Lower lobe of right lung (tissue), 2 donors: Measurements from ENCODE around the gene RITA1. TPM values are rescaled to one million over a fixed set of nuclear protein-coding genes. Genes with fewer than 3 reads are reported as not detected.

Source experiments
- ATAC-seq, 2 donors: fragments of 200-7000 bp; cut with Tn5 transposase; one replicate each; pipeline ENCODE4 v1.9.1; 2020 to 2022; ENCODE audit warnings: mild to moderate bottlenecking in 2 of 2, moderate library complexity in 2 of 2
- DNase-seq: peaks from one replicate; pipeline ENCODE4 v3.0.0-alpha.2; 2020
- H3K27ac ChIP-seq: fragments of 200-600 bp; one replicate; pipeline ENCODE4 v1.8.0; 2022
- H3K27me3 ChIP-seq: fragments of 200-600 bp; one replicate; pipeline ENCODE4 v1.8.0; 2022; ENCODE audit warnings: low read depth
- H3K36me3 ChIP-seq: fragments of 200-600 bp; one replicate; pipeline ENCODE4 v1.8.0; 2022; ENCODE audit warnings: mild to moderate bottlenecking
- H3K4me1 ChIP-seq: fragments of 200-600 bp; one replicate; pipeline ENCODE4 v1.8.0; 2022
- H3K4me3 ChIP-seq: fragments of 200-600 bp; one replicate; pipeline ENCODE4 v1.8.0; 2022; ENCODE audit warnings: mild to moderate bottlenecking
- H3K9me3 ChIP-seq: fragments of 200-600 bp; one replicate; pipeline ENCODE4 v1.8.0; 2022
- intact Hi-C: fragments of 100-400 bp; cut with DNase I; formaldehyde crosslinking; loops from one replicate; pipeline ENCODE4 v1.11.0; 2022
- total RNA-seq: library from RNA; stranded (reverse); fragmentation: NEBNext Ultra II Directional; extraction: Animal tissue kit (Norgen Biotek cat#: 25700); gene quantifications from one replicate; pipeline ENCODE4 v1.2.1, GENCODE V29; 2021
- TF ChIP-seq, protein P1 (sequence below): fragments of 200-600 bp; IDR thresholded peaks from one replicate; pipeline ENCODE4 v1.8.0; 2022; ENCODE audit warnings: antibody characterized with exemption, mild to moderate bottlenecking
- donor health status: DM: no; HTN: yes; CAD: no; lungs with severe emphysema.

Gene RITA1
- total RNA-seq, 1 donor from 2014 or later: 14.2 TPM

DNA sequence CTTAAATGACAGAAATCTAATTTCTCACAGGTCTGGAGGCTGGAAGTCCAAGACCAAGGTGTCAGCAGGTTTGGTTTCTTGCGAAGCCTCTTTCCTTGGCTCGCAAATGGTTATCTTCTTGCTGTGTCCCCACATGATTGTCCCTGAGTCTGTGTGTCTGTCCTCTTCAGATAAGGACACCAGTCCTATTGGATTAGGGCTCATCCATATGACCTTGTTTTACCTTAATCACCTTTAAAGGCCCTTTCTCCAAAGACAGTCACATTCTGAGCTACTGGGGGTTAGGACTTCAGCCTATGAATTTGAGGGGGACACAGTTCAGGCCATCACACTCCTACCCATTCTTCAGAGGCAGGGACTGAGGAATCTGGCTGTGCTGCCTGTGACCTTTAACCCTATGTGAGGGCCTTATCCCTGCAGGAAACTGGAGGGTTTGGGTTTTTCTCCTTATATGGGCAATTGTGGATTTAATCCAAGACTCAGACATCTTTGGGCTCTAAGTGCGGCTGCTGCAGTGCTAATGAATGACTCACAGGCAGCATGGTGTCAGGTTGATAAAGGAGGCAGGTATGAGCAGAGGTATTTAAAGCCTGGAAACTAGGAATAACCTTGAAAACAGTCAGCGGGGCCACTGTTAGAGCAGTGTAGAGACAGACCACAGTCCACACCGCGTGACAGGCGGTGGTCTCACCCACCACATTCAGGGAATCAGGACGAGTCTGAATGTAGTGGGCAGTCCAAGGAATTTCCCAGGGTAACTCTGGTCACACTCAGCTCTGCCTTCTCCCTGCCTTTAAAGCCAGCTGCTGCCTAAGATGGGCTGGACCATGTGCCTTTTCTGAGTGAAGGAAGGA is 45.9 kb downstream of the RITA1 start:
- Histone ChIP-seq H3K36me3 (peaks cover 79% of the 10 kb centered on the region), H3K27me3 (no peaks in the 10 kb centered on the region), H3K4me1 (peaks cover 68% of the 10 kb centered on the region), H3K27ac (no peak overlapping the region), H3K4me3 (no peak overlapping the region), H3K9me3 (no peaks in the 10 kb centered on the region)
- intact Hi-C loops: no loop called here
- TF ChIP-seq, protein P1, sequence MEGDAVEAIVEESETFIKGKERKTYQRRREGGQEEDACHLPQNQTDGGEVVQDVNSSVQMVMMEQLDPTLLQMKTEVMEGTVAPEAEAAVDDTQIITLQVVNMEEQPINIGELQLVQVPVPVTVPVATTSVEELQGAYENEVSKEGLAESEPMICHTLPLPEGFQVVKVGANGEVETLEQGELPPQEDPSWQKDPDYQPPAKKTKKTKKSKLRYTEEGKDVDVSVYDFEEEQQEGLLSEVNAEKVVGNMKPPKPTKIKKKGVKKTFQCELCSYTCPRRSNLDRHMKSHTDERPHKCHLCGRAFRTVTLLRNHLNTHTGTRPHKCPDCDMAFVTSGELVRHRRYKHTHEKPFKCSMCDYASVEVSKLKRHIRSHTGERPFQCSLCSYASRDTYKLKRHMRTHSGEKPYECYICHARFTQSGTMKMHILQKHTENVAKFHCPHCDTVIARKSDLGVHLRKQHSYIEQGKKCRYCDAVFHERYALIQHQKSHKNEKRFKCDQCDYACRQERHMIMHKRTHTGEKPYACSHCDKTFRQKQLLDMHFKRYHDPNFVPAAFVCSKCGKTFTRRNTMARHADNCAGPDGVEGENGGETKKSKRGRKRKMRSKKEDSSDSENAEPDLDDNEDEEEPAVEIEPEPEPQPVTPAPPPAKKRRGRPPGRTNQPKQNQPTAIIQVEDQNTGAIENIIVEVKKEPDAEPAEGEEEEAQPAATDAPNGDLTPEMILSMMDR: no peak
- DNase-seq (no peak), ATAC-seq (no peak)

- Histone ChIP-seq H3K4me3 (no peak overlapping the region), H3K27me3 (no peaks in the 10 kb centered on the region), H3K36me3 (peaks cover 79% of the 10 kb centered on the region), H3K4me1 (peaks cover 69% of the 10 kb centered on the region), H3K9me3 (no peaks in the 10 kb centered on the region), H3K27ac (peak overlapping the region; percentile 53)
- intact Hi-C loops: no loop called here
- TF ChIP-seq, protein P1: no peak
- no peak for ATAC-seq
- no peak for DNase-seq
Measured at GRCh38 chr12:113232089-113232839, 46.7 kb downstream of the RITA1 start.

DNA sequence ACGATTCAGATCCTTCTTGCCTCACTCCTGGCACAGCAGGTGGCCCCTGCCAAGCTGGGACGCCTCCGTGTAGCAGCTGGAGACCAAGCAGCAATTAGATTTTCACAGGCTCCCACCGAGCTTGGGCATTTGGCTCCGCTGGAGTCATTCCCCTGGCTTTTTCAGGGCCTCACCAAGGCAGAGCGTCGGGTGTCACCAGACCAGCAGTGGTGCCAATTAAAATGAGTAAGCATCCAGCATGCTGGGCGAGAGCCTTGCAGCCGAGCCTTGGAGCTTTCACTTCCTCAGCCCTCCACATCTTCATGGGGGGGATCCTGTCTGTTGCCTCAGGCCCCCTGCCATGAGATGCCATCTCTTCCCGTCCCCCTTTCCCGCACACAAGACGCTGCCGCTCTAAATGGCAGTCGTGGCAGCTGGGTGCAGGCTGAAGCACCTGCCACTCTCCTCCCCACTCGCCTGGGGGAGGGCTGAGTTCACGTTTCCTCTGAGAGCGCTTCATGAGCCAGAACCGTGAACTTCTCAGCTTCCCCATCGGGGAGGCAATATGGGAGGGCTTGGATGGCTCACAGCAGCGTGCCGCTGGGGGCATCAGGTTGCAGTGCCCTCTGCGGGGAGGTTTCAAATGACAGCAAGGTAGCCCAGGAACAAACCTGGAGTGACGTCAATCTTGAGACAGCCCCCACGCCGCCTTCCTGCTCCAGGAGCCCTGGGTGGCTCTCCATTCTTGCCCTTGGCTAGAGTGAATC is 47.5 kb downstream of the RITA1 start:
- intact Hi-C loops: no loop called here
- TF ChIP-seq, protein P1: no peak
- DNase-seq (peak; percentile 65), ATAC-seq (peak; percentile 64 to 72)
- Histone ChIP-seq H3K27me3 (no peaks in the 10 kb centered on the region), H3K4me3 (no peak overlapping the region), H3K27ac (peak overlapping the region; percentile 53), H3K36me3 (peaks cover 77% of the 10 kb centered on the region), H3K4me1 (peaks cover 70% of the 10 kb centered on the region), H3K9me3 (no peaks in the 10 kb centered on the region)

DNA sequence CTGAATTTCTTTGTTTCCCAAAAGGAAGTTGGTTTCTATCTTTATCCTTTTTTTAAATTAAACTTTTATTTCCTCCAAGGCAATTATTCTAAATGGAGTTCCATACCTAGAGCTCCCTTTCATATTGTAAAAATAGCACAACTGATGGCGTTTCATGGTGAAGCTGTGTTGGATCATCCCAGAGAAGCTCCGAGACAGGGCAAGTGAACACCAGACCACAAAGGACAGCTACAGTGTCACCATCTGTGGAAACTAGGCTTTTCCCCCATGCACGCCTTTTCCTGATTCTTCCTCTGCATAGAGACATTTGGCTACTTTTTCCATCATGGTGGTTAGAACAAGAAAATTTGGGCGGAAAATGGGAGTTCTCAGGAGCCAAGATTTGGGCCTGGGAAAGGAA is 48.4 kb downstream of the RITA1 start:
- ATAC-seq (no peak), DNase-seq (no peak)
- H3K4me1 ChIP-seq: peaks cover 70% of the 10 kb centered on the region
- H3K4me3 ChIP-seq: no peak overlapping the region
- H3K27me3 ChIP-seq: no peaks in the 10 kb centered on the region
- no peak overlapping the region for H3K27ac ChIP-seq
- no peaks in the 10 kb centered on the region for H3K9me3 ChIP-seq
- H3K36me3 ChIP-seq: peaks cover 77% of the 10 kb centered on the region
- TF ChIP-seq, protein P1: no peak
- intact Hi-C loops: no loop called here

DNA sequence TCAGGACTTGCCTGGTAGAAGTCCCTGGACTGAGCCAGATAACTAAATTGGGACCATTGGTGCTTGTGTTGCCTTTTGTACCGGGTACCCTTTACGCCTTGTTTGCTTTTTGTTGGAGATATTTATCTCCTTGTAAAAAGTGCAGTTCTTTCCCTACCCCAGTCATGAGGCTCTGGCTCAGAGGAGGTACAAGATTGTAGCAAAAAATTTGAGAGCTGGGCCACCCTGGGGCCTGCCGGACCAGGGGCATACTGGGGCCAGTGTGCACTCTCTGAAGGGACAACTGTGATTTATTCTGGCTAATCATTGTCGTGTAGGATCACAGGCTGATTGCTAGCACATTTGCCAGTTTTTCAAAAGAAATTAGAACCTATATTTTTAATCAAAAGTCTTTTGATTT is 49.0 kb downstream of the RITA1 start:
- no peak overlapping the region for H3K27ac ChIP-seq
- no peak overlapping the region for H3K4me3 ChIP-seq
- ATAC-seq: no peak
- H3K9me3 ChIP-seq: no peaks in the 10 kb centered on the region
- peaks cover 72% of the 10 kb centered on the region for H3K36me3 ChIP-seq
- no peak for DNase-seq
- TF ChIP-seq, protein P1: no peak
- intact Hi-C loops: no loop called here
- no peaks in the 10 kb centered on the region for H3K27me3 ChIP-seq
- H3K4me1 ChIP-seq: peaks cover 70% of the 10 kb centered on the region
